Amniotic epithelial cell (primary cell): ENCODE results near the gene ACTG2.
A peak's percentile ranks its signal among the peaks of the same experiment; 100 is the strongest.

ENCODE experiments used
- DNase-seq: peaks from one replicate; pipeline ENCODE4 v3.0.0-alpha.2; 2010; ENCODE audit warnings: low read depth

ACTG2 gene

DNA sequence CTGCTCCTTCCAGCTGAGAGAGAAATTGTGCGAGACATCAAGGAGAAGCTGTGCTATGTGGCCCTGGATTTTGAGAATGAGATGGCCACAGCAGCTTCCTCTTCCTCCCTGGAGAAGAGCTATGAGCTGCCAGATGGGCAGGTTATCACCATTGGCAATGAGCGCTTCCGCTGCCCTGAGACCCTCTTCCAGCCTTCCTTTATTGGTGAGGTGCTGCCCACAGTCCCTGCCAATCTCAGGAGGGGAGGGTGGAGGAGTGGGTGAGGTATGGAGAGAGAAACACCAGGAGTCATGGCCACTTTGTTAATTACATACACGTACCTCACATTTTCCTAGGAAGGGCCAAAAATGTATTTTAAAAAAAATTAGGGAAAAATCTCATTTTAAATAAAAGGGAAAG, 21.9 kb downstream of the ACTG2 start:
- no peak for DNase-seq

DNA sequence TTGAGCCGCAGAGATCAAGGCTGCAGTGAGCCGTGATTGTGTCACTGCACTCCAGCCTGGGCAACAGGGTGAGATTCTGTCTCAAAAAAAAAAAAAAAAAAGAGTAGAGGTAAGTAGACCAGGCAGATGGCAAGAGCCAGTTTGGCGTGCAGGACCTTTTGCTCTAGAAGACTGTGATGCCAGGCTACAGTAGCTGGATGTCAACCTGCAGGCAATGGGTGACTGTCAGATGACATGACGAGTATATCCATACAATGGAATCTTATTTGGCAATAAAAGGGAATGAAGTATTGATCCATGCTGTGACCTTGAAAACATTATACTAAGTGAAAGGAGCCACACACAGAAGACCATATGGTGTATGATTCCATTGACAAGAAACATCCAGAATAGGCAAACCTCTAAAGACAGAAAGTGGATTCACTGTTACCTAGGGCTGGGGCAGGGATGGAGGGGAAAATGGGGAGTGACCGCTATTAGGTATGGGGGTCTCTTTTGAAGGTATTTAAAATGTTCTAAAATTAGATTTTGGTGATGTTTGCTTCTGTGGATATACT, 22.7 kb downstream of the ACTG2 start:
- DNase-seq: no peak

DNA sequence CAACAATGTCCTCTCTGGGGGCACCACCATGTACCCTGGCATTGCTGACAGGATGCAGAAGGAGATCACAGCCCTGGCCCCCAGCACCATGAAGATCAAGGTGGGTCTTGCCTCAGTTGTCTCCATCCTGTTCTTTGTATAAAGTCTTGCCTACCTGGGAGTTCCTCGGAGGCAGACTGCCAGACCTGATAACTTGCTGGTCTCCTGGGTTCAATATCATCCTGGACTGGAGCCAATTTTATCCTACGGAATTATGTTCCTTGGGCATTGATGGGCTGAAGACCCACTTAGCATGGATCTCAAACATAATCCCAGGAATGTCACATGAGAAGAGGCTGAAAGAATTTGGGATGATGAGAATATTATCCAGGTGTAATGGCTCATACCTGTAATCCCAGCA, 23.9 kb downstream of the ACTG2 start:
- no peak for DNase-seq

DNA sequence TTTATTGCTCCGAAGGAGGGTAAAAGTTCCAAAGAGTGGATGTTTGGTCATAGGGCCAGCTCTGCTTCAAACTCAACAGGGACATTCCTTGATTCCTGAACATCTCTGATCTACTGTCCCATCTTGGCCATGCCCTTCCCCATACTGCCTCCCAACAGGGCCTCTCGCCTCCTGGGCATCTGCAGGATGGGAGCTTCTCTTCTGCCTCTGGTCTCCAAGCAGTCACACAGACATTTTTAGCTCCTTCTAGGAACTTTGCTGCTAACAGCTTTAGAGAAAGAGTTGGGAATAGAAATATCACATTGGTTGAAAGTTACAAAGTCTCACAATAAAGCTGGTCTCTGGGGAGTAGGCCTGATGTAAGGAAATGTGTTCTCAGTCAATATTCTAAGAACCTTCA, 24.5 kb downstream of the ACTG2 start:
- DNase-seq: no peak

DNA sequence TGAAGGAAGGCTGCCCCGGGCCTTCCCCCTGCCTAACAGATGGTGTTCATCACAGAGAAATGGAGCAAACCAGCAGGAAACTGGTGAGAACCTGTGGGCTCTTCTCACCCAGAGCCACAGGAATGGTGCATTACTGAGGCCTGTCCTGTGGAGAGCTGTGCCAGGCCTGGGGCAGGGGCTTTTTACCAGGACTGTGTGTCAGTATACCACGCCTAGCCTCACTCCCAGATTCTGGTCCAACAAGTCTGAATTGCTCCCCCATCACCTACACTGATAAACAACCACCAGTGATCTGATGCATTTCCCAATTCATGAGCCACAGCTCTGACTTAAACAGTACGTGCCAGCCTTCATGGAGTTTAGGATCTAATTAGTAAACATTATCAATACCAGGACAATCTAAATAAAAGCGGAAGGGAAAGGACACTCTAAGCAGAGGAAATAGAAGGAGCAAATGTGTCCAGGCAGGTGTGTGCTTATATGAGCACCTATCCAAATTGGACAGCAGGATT, 24.9 kb downstream of the ACTG2 start:
- no peak for DNase-seq

DNA sequence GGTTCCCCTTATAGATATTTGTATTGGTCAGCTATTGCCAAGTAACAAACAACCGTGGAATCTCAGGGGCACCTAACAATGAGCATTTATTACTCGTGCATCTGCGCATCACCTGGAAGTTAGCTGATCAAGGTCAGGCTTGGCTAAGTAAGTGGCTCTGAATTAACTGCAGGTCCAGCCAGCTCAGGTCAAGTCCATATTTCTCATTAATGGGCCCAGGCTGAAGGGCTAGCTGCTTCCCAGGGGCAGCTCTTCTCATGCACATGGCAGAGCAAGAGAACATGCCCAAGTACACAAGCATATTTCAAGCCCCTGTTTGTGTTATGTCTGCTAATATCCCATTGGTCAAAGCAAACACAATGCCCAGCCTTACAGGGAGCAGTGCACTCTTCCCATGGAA, 26.0 kb downstream of the ACTG2 start:
- no peak for DNase-seq

DNA sequence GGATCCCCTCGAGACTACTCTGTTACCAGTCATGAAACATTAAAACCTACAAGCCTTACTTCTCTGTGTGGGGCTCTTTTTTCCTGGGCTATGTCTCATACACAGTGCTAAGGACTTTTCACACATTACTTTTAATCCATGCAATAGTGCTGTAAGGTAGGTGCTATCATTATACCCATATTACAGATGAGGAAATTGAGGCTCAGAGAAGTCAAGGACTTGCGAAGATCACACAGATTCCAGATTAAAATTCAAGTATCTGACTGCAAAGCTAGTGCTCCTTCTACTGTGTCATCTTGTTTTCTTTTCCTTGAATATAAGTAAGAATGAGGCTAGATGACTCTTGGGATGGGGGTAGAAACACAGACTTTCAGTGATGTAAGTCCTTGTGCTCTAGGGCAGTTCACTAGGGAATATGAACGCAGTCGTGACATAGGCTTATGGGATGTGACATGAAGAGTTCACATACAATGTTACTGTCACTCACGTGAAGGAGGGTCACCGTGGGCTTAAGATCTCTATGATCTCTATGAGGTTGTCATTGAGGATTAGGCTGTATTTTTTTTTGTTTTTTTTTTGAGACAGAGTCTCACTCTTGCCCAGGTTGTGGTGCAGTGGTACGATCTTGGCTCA, 26.9 kb downstream of the ACTG2 start:
- DNase-seq: no peak

DNA sequence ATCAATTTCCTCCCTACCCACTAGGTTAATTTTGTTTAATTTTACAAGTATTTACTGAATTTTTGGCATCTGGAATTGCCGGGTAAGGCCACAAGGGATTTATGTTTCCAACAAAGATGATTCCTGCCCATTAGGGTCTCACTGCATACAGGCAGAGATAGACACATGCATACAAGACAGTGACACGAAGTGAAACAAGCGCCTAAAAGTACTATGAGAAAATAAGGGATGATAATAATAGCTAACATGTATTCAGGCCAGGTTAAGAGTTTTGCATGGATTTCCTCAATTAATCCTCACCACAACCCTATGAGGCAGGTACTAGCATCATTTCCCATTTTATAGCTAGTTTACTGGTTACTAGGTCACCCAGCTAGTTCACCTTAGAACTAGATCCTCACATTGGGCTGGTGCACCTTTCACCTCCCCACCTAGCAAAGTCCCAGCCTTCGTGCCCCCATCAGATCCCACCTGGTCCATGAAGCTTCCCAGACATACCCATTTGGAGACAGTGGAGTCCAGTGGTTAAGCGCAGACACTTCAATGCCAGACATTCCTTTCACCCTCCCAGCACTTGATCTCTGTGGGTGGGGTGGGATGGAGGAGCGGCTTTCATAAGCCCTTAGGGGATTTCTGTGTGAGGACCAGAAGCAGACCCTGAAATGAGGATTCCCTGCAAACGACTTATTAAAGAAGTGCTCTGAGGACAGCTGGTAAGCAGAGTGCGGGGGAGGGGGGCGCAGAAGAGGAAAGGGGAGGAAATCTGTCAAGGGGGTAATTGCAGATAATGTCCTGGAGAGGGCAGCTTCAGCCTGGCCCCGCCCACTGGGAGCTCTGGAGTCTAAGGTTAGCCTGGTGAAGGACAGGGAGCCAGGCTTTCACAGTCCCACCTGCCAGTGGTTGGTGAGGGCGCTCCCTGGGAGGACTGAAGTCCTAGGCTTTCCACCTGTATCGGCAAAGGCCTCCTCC, 28.1 kb downstream of the ACTG2 start:
- peak; percentile 29 for DNase-seq

DNA sequence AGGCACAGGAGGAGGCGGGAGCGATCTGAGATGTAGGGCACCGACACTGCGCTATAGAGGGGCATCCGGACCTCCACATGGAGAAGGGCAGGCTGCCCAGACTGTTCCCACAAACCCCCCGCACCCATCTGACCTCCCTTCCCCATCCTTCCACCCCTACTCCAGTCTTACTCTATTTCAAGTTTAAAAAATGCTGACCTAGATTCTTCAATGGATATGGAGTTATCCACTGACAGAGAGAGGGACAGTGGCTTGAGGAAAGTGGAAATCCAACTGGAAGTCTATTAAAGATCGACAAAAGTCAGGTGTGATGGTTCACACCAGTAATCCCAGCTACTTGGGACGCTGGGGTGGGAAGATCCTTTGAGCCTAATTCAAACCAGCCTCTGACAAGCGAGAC, 28.8 kb downstream of the ACTG2 start:
- DNase-seq: no peak

DNA sequence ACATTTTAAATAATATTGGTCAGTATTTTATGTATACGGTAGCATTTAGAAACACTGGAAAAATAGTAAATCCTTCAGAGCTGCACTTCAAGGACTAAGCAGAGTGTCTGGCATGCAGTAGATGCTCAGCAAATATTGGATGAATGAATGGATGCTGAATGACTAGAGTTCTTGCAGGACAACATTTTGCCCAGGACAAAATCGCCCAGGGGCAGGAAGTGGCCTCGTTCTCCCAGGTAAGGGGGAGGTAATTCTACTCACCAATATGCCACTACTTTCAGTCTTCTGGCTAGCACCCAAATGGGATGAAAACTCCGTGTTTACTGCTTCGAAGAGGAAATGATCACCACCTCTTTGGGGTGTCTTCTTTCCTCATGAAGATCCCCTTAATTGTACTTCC, 29.9 kb downstream of the ACTG2 start:
- no peak for DNase-seq

DNA sequence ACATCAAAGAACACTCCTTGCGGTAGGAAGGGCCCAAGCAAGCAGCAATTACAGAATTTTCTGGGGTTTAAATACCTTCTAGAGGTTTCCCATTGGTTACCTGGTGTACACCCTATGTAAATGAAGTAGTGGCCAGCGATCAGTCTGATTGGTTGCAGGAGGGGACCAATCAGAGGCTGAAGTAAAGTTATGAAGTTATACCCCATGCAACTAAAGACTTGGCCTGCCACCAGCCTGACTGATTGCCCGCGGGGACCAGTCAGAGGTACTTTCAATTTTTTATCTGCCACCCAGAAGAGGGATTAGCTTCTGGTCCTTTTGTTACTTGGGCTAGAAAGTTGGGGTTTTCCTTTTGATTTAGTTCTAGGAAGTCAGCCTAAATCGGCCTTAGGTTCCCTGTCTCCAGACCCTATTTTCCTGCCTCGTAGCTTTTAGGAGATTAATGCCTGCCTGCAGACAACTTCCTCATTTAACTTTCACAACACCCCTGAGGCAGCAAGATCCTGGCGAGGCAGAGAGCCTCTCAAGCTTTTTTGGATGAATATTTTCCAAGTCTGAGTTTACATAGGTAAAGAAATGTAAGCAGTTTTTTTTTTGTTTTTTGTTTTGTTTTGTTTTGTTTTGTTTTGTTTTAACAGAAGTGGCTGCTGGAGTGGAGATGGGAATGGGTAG, 32.4 kb downstream of the ACTG2 start:
- DNase-seq: no peak

DNA sequence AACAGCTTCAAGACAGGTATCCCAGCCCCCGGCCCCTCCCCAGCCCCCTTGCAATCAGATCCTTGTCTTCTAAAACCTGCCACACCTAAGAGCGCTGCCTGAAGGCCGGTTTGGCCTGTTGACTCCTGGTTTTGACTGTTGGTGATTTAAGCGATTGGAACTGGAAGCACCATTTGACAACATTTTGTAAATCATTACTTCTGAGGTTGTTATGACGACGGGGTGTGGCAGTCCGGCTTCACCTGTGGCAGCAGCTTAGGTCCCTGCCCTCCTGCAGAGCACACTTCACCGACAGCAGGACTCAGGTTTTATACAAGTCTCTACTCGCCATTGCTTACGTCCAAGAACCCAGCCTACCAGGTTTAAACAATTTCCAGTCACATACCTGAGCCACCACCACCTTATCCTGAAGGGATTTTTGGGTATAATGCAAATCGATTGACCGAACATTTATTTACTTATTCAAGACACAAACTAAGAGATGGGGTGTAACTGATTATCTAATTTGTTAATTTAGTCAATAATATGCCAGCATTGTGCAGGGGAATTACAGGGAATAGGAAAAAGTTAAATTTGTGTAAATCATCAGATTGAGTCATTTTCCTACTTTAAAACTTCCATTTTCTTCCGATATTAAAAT, 33.2 kb downstream of the ACTG2 start:
- DNase-seq: no peak

DNA sequence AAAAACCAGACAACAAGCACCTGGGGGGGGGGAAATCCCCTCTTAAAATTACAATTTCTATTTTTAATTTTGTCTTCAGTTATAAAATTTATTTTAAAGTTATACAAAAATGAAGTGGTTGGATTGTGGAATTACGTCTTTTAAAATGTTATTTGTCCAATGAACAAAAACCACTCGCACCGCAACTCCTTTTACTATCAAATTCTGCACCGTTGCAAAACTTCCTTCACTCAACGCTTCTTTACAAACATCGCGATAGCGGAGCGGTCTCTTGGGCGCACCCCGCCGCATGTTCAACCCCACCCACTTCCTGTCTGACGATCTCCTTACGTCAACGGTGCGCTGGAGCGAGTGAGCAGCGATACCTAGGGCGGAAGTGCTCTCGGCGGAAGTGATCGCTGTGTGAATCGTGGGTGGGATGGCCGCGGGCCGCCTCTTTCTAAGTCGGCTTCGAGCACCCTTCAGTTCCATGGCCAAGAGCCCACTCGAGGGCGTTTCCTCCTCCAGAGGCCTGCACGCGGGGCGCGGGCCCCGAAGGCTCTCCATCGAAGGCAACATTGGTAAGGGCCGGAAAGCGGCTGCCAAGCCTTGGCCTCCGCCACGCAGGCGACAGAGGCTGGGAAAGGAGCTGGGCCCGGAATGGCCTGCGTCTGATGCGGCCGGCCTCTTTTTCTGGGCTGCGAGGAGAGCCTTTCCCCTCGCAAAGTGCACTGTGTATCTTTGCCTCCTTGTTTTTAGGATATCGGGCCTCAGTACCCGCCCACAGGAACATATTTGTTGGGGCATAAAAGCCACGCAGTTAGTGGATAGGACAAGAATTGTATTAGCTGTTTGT, 33.9 kb downstream of the ACTG2 start, which contains the start of gene DGUOK:
TSS of gene DGUOK (plus strand) at position 388 of the 835 bp plus-strand sequence. CDS start at position 419, 31 bp downstream.
- DNase-seq: peak; percentile 99

DNA sequence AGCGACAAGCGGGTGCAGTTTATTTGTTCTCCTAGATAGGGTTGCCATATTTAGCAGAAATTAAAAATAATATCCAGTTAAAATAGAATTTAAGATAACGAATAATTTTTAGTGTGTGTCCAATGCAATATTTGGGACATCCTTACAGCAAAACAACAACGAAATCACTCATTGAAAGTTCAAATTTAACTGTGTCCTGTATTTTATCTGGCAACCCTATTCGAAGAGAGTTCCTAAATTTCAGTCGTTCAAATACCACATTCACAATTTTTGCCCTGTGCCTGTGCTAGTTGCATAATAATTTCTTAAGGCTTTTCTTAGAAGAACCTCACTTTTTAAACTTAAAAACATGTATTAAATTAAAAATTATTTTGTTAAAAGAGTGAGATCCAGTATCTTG, 34.5 kb downstream of the ACTG2 start:
- DNase-seq: no peak

DNA sequence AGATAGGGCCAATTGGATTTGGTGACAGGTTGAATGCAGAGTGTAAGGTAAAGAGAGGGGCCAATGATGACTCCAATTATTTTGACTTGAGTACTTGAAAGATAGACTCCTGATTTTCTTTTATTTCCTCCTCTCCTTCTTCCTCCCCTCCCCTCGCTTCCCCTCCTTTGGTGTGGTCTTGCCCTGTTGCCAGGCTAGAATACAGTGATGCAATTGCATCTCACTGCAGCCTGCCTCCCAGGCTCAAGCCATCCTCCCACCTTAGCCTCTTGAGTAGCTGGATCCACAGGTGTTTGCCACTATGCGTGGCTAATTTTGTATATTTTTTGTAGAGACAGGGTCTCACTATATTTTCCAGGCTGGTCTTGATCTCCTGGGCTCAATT, 36.1 kb downstream of the ACTG2 start:
- DNase-seq: no peak

DNA sequence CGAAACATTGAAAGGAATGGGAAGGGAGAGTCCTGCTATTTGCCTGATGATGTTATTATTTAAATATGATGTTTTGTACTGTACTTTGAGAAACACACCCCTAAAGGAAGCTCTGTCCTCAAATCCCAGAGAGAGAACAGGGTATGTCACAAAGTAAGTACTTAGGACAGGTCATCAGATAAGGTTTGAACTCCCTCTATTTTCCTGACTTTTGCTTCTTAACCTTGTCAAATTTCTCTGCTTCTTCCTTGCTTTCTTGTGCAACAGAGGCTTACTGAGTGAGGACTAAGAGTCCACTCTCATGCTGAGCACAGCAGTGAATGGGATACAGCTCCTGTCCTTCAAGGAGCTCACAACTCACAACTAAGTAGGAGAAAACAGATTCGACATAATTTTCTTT, 37.6 kb downstream of the ACTG2 start:
- DNase-seq: peak; percentile 80

DNA sequence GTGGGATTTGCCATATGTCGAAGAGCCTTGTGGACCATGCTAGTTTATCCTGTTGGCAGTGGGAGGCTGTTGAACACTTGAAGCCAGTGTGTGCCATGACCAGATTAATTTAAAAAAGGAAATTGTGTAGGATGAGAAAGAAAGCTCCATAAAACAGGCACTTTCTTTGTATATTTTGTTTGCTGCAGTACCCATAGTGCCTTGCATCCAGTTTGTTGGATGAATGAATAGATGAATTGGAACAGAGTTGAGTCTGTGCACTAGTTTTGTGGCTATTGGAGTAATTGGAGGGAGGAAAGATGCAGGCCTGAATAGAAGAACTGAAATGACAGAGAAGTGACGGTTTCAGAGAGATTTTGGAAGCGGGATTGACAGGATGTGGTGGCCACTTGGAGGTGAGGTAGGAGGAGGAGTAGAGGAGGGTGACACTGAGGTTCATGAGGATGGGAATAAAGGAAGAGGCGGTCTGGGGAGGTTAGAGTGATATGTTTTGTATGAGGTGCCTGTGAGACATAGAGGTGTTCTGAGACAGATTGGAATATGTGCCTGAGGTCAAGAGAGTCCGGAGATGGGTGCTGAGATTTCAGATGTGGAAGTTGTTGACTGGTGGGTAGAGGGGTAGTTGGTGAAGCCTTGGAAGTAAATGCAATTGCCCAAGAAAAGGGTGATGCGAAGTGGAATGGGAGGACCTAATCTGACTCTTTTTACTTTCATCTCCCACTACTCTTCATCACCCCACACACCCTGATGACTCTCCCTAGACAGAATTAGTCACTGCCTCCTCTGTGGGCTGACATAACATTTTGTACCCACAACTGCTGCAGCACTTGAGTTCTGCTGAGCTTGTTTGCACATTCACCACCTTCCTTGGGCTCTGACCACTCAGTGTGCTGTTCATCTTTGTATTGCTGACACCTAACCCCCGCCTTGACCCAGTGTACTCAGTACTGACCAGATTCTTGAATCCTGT, 39.0 kb downstream of the ACTG2 start:
- peak; percentile 79 for DNase-seq

DNA sequence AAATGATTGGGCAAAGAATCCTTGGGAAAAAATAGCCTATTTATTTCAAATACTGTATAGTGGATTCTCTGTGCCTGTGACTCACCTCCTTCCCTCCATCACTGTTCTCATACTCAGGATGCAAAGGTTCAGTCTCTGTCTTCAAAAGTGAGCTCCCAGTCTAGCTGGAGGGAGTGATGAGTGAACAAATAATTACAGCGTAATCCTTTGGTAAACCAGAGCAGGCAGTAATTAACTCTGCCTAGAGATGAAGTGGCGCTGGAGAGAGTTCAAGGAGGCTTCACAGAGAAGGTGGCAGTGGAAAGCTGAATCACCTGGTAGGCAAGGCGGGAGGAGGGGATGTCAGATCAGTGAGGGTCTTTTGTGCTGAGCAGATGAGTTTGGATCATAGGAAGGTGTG, 40.4 kb downstream of the ACTG2 start:
- no peak for DNase-seq

DNA sequence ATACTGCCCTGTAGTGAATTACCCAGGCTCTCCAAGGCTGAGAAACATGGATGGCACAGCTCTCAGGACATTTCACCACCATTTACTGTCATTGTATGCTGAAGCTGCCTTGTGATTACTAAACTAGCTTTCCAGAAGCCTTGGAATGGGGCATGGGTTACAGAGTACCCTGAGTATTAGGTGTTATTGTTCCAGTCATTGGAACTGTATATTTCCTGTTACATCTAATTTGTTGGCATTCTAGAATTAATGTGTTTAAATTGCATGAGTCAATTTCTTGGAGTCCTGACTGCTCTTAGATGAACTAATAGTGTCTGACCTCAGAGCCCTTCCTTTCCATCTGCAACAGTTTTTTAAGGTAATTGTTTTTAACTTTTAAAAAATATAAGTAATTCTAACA, 42.8 kb downstream of the ACTG2 start:
- peak; percentile 42 for DNase-seq
